Effector CD8-positive, alpha-beta T cell (primary cell): ENCODE measurements around the gene MFSD6.

Source experiments
- DNase-seq: peaks from one replicate; lab custom pipeline; 2025; lab: John Stamatoyannopoulos, UW

Gene MFSD6

DNA sequence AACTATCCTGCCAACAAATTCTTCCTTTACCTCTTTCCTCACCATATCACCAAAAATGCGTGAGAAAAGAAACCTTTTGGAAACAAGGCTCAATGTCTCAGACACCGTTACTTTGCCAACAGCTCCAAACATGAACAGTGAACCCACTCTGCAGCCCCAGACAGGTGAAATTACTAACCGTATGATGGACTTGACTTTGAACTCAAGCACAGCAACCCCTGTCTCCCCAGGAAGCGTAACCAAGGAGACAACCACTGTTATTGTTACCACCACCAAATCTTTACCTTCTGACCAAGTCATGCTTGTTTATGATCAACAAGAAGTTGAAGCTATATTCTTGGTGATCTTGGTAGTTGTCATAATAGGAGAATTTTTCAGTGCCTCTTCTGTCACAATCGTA, 28.4 kb downstream of the MFSD6 start:
- no peak for DNase-seq

DNA sequence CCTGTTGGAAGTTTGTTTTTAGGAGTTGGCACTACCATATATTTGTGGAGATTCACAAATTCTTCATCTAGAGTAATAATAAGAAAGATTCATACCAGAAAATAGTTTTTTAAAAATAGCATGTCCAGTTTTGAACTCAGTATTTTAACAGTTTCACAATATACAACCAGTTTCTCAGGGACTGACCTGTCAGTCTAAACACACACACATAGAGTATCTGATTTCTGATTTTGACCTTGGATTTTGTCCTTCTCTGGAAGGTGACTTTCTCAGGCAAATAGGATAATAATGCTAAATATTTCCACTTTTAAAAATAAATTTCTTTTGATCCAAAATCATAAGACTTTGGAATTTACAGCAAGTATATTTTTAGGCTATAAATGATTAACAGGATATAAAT, 32.0 kb downstream of the MFSD6 start:
- DNase-seq, result no peak

DNA sequence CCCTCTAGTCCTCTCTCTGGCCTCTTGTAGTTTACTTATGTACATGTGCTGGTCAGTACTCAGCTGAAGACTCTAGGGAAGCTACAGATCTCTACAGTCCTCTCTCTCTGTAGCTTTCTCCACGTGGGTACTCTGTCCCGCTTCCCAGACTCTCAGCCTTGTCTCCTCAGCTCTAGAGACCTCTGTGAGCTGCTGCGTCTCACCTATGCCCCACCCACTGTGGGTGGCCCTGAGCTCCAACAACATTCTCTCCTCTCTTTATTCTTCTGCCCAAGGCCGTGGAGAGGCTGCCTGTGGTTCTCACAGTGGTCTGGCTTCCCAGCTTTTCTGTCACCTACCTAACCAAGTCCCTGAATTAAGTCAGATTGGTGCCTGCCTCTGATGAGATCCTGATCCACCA, 33.4 kb downstream of the MFSD6 start:
- no peak for DNase-seq

DNA sequence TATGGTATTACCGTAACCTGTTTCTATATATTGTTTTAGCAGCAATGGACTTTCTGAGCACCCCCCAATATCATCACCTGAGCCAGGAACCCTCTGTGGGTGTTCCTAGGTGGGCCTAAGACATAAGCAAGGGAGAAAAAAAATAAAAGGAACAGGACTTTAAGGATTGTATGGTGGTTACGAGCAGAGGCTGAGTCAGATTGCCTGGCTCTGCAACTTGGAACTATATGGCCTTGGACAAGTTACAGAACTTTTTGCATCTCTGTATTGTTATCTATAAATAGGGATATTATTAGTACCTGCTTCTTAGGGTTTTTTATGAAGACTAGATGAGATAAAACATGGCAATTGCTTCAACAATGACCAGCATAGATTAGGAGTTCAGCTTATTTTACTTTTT, 34.9 kb downstream of the MFSD6 start:
- no peak for DNase-seq

DNA sequence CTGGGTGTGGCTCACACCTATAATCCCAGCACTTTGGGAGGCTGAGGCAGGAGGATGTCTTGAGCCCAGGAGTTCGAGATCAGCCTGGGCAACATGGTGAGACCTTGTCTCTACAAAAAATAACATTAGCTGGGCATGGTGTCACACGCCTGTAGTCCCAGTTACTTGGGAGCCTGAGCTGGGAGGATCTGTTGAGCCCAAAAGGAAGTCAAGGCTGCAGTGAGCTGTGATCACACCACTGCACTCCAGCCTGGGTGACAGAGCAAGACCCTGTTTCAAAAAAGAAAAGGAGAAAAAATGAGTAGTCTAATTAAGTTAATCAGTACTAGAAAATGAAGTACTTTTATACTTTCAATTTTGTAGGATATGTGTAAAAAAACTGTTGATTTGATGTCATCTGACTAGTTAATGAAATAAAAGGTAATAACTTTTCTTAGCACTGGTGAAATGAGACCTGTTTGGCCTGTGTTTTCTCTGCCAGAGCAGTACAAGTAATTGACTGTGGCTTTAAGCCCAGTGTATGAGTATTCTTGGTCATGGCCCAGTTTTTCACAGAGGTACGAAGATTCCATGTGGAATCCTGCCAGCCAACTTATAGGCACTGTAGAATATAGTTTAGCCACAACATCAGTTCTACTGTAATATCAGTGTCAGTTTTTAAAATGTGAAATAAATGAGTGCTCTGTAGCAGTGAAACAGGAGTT, 35.8 kb downstream of the MFSD6 start:
- DNase-seq, result no peak

DNA sequence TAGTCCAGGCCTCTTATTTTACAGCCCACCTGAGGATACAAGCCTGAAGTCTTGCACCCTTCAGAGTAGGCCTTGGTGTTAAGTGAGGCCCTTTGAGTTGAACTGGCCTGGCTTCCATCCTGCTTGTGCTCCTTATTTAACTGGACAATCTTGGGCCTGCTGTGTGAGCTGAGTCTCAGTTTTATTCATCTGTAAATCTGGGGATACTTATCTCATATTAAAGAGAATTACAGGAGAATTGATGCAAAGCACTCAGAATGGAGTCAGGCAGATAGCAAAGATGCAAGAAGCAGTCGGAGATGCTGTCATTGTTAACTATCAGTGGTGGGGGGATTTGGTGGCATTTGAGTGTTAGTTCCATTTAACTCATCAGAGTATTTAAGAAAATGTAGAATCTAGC, 36.8 kb downstream of the MFSD6 start:
- DNase-seq, result no peak

DNA sequence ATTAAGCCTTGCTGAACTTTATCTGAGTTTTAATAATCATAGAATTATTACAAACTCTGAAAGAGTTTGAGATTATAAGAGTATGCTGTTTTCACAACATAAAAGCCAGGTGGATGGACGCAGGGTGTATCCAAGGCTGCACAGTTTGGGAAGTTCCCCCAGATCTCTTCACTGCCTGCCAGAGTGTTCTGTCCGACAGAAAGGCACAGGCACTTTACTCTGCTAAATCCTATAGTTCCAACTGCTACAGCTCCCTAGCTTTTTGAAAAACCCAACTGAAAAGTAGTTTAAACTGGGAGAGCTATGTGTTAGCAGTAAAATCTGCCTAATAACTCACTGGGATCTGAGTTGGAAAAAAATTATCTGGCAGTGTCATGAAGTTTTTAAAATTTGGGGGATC, 38.0 kb downstream of the MFSD6 start:
- DNase-seq, result no peak

DNA sequence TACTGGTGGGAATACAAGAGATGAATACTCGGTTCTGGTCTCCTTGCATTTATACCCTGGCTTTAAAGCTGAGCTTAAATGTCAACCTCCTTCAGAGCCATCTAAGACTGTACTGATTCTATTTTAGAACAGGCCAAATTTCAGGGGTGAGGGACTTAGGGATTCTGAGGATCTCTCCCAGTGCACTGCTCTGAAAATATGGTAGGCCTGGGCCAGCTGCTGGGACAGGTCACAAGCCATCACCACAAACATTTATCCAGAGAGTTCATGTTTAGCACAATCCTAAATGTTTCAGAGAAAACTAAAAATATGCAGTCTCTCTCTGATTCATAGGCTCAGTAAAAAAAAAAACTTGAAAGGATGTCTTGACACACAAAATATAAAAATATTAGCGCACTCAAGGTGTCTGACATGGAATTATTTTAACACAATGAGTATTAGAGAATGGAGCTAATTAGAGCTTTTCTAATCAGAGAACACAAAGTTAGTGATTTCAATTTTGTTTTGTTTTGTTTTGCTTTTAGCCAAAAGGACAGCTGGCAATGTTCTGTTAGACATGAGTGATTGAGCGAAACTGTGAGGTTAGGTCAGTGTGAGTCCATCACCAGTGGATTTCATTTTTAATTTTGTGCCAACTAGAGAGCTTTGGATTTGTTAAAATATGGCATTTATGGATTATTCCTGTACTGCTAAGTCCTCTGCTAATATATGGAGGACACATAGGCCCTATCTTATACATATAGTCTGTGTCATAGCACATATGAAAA, 38.8 kb downstream of the MFSD6 start:
- DNase-seq, result no peak

DNA sequence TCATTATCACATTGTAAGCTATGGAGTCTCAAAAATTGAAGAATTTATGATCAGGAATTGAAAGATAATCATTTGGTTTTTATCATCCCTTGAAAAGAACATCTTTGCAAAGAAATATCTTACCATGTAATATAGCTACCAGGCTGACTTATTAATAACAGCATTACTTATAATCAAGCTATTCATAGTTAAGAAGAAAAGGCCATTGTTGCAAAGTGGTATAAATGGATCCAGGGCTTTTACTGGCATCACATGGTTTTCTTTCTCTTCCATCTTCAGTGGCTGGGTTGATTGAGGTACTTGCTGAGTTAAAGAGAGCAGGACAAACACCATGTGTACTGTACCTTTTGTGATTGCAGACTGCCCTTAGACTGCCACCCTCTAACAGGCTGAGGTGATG, 39.6 kb downstream of the MFSD6 start:
- DNase-seq, result no peak

DNA sequence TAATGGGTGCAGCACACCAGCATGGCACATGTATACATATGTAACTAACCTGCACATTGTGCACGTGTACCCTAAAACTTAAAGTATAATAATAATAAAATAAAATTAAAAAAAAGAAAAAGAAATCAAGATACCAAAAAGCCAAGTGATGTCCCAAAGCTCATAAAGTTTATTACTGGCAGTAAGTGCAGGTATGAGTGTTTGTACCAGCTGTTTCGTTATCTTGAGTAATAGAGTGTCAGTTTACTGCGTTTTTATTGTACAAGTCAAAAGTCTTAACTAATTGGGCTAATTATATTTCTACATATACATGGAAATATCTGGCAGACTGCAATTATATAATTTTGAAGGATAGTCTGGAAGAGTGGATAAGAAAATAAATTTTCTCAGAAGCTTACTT, 41.8 kb downstream of the MFSD6 start:
- DNase-seq, result no peak

DNA sequence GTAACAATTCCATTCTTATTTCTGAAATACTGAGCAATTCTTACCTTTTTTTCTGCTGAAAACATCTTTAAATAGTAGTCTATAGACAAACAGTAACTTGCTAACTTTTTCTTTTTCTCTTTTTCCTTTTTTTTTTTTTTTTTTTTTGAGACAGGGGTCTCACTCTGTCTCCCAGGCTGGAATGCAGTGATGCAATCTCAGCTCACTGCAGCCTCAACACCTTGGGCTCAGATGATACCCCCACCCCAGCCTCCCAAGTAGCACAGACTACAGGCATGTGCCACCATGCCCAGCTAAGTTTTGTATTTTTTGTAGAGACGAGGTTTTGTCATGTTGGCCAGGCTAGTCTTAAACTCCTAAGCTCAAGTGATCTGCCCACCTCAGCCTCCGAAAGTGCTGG, 42.2 kb downstream of the MFSD6 start:
- DNase-seq, result no peak

DNA sequence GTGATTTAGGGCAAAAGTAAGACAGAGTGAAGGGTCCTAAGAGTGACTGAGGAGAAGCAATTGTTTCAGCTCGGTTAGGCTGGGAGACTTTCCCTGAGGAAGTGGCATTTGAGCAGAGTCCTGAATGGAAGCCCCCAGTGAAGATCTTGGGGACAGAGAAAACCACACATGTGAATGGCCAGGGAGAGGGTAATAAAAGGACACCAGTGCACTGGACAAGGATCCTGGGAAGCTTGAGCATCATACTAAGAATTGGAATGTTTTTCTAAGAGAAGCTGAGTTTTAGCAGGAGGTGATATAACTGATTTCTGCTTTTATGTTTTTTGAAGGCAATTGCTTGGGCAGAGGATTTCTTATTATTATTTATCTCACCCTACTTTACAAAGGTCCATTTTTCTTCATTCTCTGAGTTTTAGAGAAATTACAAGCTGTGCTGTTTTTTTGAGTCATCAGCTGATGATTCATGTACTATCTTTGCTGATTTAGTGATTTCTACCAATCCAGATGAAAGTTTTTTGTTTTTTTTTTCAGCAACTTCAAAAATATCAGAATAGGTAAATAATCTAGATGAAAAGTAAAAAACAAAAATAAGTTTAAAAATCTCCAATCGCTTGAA, 43.5 kb downstream of the MFSD6 start:
- DNase-seq, result no peak

DNA sequence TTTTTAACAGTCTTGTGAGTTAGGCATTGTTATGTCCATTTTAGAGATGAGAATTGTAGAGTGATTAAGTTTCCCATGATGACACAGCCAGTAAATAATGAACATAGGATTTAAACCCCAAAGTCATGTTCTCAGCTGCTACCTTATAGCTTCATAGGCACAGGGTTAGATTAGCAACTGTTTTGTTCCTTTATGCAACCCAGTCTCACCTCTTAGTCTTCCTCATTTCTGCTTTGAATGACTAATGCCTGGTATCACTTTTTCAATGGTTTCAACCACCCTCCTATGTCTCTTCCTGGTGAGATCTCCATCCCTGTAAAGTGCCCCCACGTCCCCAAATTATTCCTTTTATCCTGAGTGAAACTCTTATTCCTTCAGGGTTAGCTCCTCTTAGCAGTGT, 44.3 kb downstream of the MFSD6 start:
- DNase-seq, result no peak

DNA sequence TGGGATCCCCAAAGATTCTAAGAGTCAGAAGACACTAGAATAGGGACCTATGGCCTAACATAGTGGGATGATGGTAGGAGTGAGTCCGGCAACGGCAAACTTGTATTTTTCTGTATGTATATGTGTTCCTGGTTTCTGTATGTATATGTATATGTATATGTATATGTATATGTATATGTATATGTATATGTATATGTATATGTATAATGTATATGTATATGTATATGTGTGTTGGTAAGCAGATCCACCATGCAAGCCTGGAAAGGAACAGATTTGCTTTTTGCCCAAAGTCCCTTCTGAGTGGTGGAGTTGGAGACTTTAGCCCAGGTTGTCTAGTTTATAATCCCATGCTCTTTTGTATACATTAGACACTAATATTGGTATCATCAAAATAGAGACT, 46.6 kb downstream of the MFSD6 start:
- DNase-seq, result no peak

DNA sequence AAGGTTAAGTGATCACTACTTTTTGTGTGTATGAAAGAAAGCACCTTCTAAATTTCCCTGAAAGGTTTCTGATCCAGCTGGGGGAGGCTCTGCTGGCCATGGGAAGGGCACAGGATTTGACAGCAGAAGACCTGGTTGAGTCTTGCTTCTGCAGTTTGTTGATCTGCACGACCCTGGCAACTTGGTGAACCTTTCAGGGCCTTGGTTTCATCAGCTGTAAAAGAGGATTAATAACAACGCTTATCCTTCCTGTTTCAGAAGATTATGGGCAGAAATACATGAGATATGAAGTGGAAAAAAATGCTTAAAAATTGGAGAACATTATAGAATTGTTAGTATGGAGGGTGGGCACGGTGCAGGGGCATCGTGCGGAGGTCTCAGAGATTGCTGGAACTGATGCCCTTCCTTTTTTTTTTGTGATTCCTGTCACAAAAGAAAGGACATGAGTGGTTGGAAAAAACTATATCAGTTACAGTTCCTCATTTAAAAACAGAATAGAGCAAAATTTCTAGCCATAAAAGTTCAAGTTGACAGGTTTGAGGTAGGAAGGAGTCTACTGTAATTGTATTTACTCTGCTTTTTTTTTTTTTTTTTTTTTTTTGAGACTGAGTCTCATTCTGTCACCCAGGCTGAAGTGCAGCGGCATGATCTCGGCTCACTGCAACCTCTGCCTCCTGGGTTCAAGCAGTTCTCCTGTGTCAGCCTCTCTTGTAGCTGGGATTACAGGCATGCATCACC, 47.4 kb downstream of the MFSD6 start:
- DNase-seq, result no peak

DNA sequence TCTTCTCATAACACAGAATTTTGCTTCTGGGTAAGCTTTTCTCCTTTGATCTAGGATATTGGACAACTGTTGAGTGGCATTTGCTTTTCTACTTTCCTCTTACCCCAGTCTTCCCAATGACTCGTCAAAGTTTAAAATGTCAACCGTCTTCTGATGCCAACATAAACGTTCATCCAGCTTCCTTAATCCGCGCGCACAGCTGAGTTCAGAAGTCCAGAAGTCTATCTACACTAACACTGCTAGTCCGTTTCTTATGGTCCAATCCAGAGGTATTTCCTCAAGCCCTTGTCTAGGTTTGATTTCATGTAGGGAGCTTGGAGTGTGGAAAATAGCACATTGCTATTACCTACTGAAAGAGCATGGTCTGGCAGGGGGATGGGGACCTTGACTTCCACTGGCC, 48.7 kb downstream of the MFSD6 start:
- DNase-seq, result no peak

DNA sequence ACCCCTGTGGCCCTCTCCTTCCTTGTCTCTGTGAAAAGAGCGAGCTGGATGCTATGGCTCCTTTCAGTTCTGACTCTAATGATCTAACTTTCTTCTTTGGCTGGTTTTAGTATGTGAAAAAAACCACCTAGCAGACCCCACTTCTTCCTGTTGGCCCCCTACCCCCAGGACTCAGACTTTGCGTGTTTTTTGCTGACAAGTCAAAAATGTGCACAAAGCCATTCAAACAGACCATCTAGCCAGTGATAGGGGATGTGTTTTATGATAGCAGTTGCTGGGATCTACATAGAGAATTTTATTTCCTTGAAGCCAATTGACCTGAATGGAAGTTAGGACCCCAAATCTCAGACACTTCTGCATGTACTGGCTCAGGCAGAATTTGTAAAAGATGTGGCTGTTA, 49.1 kb downstream of the MFSD6 start:
- DNase-seq, result no peak

DNA sequence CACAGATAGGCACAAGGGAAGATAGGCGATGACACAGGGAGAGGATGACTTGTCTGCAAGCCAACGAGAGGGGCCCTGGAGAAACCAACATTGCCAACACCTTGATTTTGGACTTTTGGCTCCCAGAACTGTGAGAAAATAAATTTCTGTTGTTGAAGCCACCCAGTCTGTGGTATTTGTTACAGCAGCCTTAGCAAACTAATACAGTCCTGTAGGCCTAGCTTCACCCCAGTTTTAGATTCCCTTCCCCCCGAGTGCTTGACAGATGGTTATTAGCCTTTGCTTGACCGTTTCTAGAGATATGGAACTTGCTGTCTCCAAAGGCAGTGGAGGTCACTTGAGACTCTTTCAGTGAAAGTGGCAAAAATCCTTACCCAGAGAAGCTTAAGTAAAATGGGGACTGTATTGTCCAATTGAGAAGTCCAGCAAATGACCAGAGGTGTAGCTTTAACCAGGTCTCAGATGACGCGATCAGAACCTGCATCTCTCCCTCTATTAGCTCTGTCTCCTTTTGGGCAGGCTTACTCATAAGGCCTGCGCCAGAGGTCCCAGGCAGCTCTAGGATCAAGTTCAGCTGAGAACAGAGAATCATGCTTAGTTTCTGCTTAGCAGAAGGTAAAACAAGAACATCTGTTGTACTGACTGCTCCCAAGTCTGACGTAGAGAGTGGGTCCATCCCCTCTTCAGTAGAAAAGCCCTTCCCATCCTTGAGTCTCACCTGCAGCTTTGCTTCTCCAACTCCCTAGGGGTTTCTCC, 50.4 kb downstream of the MFSD6 start:
- no peak for DNase-seq

DNA sequence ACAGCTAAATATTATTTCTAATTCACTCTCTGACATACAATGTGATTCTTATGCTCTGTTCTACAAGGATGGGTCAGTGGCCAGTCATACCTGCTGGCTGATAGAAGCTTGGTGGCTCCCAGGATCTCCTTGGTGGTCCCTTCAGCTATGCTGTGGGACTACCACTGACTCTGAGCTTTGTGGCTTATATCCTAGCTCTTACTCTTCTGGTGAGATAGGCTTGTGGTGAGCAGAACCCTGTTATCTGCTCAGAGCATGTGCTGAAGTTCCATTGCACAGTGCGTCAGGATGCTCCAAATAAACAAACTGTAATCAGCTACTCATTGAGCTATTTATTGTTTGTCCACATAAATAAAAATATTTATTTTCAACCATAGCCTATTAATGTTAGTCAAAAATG, 51.7 kb downstream of the MFSD6 start:
- DNase-seq, result no peak

DNA sequence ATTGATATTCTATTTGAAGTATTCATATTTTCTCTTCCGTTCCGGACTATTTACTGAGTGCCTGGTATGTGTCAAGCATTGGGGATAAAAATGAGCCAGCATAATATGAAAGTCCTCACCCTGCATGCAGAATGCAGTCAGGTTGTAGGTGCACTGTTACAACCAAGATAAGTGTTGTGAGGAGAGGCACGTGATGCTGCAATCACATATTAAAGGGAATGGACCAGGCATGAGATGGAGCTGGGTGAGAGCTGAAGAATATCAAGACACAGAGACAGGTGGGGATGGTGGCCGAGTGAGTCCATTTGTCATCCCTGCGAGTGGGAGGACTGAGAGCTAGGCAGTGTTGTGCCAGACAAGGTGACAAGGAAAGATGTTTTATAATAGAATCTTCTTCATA, 52.3 kb downstream of the MFSD6 start:
- DNase-seq, result no peak

DNA sequence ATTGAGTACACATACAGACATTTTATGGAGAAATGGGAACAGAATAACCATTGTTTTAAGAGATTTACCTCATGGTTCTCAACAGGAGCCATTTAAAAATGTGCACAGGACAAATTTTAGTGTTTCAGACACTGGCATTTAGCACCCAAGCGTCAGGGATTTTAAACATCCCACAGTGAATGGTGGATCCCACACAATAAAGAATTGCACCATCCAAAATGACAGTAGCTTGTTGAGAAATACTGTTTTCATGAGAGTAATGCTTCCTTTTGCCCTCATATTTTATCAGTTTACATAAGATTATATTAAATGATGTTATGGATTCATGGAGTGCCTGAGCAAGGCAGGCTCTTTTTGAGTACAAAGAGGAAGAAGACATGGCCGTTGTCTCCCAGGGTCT, 54.0 kb downstream of the MFSD6 start:
- no peak for DNase-seq

DNA sequence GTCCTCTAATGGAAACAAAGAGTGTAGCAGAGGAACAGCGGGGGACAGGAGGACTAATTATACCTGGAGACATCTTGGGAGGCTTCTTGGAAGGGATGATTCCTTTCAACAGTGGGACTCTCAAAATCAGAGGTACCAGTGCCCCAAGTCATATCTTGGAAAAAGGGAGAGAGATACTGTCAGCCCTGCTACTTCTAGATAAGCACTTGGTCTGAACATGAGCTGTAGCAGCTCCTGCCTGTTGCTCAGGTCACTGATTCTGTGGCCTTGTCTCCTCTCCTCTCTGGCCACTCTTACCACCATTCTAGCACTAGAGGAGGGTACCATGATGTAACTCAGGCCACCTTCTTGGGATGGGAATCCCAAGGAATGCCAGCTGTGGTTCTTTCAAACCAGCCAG, 54.5 kb downstream of the MFSD6 start:
- no peak for DNase-seq
